HL-60/S4 (cell line): ENCODE results near the gene NTRK3.

Source experiments
- in situ Hi-C: fragments of 300-500 bp; cut with MboI; formaldehyde crosslinking; loops from 2 replicates; pipeline ENCODE4 v1.14.3; 2022; ENCODE audit warnings: low sequenced_read_pairs

The NTRK3 gene

GRCh38 chr15:87949575-87950223 lies 306.8 kb downstream of the NTRK3 start:
- in situ Hi-C loops = no loop called here

DNA sequence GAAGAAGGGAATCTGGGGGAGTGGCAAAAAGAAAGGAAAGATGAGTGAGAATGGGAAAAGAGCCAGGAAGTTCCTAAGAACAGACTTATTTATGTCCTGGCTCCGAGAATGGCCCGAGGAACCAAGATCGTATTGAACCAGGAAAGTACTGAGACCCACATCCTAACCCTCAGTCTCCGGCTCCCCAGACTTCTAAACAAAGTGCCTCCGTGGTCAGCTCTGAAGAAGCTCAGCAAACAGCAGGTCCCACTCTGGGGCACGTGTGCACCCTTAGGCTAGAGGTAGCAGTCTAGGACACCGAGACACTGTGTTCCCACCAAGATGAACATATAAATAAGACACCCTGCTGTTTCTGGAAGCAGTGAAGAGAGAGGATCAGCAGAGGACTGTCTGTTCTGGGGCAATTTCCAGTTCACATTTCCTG lies 307.4 kb downstream of the NTRK3 start:
- in situ Hi-C loops = no loop called here

GRCh38 chr15:87947560-87947959 lies 309.0 kb downstream of the NTRK3 start:
- in situ Hi-C loops = no loop called here

DNA sequence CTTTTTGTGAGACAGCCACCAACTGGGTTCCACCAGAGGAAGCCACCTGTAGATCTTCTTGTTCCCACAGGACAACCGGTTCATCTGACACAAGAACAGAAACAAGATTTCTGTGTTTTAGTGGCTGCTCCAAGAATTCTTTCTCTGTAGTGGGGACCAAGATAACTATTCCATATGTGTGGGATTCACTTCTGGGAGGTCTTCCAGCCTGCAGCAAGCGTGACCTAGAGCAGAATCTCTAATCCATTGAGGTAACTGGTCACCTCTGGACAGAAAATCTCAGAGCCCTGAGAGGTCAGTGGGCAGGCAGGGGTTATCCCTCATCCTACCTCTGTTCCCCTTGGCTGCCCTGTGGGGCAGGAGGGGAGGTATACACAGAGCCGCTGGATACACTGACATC lies 311.3 kb downstream of the NTRK3 start:
- in situ Hi-C loops = no loop called here

DNA sequence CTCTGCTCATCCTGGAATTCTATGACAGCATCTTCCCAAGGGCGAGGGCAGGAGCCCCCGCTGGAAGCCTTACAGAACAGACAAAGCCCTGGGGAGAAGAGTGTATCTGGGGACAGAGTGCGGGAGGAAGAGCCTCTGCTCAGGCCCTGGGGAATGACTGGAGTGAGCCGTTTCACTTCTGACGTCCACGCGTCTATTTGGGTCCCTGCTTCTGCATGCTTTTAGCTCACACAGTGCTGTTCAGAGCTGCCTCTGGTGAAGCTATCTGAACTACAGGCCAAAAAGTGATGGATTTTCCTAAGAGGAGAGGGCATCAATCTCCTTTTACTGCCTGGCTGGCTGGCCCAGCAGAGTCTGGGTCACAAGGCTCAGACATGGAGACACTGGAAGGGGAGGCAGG lies 311.8 kb downstream of the NTRK3 start:
- in situ Hi-C loops = no loop called here

- in situ Hi-C loops = no loop called here
These were observed 312.5 kb downstream of the NTRK3 start for GRCh38 chr15:87944050-87944449.

DNA sequence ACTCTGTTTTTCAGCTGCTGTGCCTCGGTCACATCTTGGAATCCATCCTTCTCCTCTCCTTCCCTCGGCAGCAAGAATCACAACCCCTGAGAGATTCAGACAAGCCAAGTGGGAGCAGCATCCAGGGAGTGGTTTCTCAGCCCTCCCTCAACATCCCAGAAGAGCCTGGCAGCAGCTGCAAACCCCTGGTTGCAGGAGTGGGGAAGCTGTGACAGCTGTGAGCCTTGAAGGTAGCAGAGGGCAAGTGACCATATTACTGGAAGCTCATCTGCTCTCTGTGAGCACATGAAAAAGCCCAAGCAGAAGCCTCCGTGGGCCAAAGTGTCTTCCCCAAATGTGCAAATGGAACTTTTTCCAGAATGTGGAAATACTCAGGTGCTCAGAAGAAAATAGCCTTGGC lies 312.9 kb downstream of the NTRK3 start:
- in situ Hi-C loops = no loop called here

DNA sequence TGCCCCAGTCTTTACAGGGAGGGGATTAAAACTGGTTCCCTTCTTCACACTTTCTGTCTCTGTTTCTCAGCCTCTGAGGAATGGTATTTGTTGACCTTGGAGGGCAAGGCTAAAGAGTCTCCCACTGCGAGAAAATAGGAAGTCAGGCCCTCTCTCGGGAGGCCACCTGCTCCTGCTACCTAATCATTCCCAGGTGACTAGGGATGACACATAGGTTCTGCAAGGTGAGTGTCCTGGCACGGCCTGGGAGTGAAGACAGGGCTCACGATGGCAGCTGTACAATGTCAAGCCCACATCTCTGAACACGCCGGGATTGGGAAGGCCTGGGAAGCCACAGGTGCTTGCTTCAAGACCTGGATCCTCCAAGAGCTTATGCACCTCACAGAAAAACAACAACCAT lies 314.2 kb downstream of the NTRK3 start:
- in situ Hi-C loops = no loop called here

DNA sequence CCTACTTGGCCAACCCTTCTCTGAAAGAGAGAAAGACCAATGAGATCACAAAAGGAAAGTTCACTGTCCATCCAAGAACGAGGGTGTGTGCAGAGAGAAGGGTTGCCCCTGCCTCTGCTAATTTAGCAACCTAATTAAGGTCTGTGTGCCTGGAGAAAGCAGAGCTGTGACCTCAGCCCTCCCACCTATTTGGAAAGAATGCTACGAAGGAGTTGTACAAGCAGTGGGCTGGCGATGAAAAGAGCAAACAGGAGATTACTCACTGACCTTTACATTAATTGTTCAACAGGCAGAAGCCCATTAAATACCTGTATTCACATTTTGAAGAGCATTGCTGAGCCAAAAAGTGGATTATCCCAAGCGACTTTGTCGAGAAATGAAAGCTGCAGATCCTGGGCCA lies 314.9 kb downstream of the NTRK3 start:
- in situ Hi-C loops = no loop called here

- in situ Hi-C loops = no loop called here
These were observed 315.8 kb downstream of the NTRK3 start for GRCh38 chr15:87940768-87941167.

DNA sequence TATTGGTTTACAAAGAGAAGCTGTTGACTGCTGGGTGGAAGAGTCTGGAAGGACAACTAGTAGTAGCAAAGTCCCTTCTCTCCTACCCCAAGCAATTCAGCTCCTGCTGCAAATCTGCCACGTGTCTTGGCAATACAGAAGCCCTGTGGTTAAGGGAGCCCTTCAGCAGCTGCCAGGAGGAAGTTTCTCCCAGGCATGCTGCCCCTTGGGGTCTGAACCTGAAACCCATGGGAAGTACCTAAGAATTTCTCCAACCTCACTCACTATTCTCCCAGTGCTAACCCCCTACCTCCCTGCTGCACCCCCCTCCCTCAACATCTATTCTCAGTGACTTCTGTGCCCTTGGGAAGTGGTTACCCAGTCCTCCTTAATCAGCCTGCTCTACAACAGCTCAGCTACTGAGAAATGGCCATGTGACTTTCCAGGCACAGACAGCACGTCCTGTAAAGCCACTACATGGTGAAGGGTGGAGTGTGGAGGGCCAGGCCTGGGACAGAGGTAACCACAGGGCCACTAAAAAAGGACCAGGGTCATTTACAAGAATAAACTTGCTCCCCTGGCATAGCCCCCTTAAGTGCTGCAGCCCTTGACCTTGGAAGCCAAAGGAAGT lies 316.6 kb downstream of the NTRK3 start:
- in situ Hi-C loops = no loop called here

DNA sequence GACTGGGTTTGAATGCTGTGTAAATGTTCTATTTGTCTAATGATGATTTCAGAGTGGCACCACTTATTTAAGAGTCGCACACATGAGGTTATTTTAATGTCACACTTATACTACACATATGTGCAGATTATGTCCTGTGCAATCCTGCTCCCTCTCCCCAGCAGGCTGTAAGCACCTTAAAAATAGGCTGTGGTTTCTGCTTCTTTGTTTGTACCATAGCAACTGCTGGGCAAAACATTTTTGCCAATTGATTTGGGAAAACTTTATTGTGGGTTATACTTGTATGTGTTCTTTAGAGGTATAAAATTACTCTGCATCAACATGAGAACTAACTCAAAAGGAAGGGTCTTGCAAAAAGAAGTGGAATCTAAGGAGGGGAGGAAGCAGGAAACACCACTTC lies 318.5 kb downstream of the NTRK3 start:
- in situ Hi-C loops = no loop called here

DNA sequence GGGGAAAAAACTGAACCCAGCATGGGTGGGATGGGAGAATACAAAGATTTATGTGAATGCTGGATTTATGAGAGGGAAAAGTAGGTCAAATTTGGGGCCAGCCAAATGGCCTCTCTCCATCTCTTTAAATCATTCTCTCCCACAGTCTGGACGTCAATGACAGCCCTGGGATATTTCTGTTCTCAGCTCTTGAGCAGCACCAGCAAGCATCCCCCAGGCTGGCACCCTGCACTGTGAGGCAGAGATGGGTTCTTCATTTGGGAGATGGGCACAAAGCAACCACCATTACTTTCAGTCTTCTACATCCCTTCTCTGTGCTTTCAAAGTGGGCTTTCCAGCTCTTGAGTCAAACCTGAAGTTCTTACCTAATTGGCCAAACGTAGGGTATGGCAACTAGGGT lies 321.0 kb downstream of the NTRK3 start:
- in situ Hi-C loops = no loop called here

- in situ Hi-C loops = no loop called here
These were observed 325.0 kb downstream of the NTRK3 start for GRCh38 chr15:87931584-87931983.

- in situ Hi-C loops = no loop called here
These were observed 326.1 kb downstream of the NTRK3 start for GRCh38 chr15:87930457-87930856.

DNA sequence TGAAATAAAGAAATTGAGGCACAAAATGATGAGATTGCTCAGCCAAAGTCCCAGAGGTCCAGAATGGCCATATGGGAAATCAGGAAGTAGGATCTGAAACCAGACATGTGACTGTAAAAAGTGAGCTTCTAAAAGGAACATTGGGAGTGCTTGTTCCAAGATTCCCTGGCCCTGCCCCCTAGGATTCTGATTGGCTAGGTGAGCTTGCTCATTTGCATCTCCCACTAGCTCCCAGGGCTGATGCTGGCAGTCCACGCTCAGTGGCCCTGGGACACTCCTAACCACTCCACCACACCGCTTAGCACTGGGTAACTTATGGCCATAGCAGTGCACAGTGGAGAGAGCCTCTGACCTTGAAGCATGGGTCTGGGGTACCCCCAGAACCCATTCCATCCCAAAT lies 326.7 kb downstream of the NTRK3 start:
- in situ Hi-C loops = no loop called here

DNA sequence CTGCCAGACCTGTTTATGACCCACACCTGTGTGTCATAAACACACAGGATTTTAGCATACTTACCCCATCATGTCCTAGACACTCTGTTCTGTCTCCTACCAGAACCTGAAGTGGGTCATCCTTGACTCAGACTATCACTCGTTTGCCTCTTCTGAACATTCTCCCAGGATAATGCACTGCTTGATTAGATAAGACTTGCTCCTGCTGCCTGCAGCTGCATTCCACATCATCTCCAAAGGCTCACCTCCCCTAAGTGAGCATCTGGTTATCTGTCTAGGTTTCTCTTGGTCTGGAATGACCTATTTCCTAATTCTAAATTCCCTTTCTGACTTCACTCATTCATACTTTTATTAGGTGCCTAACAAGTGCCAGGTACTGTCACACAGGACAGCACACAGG lies 332.1 kb downstream of the NTRK3 start:
- in situ Hi-C loops = no loop called here

- in situ Hi-C loops = no loop called here
These were observed 337.5 kb downstream of the NTRK3 start for GRCh38 chr15:87919064-87919463.

DNA sequence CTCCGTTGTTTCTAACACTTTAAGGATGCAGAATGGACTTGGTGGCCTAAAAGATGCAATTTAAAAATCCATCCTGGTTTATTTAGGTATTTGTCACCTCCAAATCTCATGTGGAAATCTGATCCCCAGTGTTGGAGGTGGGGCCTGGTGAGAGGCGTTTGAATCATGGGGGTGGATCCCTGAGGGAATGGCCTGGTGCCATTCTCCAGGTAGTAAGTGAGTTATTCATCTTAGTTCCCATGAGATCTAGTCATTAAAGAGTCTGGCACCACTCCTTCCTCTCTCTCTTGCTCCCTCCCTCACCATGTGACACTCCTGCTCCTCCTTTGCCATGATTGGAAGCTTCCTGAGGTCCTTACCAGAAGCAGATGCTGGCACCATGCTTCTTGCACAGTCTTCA lies 339.1 kb downstream of the NTRK3 start:
- in situ Hi-C loops = no loop called here

- in situ Hi-C loops = no loop called here
These were observed 340.3 kb downstream of the NTRK3 start for GRCh38 chr15:87916208-87916607.

- in situ Hi-C loops = no loop called here
These were observed 346.2 kb downstream of the NTRK3 start for GRCh38 chr15:87910301-87910700.

DNA sequence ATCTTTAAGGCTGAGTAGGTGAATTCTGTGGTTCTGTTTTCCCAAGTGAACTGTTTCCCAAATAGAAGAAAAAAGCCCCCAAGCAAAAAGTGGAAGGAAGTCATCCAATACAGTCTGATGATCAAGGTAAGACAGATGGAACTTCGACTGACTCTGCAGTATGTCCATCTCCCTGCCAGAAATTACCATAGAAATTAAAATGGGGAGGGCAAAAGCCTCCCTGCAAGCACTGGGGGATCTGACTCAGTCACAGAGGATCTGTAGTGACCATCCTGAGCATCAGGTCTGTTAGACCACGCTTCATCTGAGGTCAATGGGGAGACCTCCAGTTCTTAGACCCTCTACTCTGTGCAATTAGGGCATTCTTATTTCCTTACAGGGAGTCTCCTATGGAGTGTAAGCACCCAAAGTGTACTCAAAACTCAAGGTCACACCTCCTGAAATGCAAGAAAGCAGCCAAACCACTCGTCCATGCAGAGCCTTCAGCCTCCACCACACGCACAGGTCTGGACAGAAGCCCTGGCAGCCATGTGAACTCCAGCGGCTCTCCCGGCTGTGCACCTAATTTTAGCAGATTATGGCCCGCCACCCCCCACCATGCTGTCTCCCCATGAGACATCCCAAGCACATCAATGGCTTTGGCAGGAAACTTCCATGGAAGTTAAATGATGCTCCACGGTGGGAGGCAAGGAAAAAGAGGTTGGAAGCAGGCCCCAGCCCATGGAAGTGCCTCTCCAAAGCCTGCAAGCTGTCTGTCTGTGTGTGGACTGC lies 348.7 kb downstream of the NTRK3 start:
- in situ Hi-C loops = no loop called here
